NCI-H2227 treated with DMSO at 0.1 percent for 48 hours (cell line): ENCODE results near the gene MCRIP2.

Source experiments
- DNase-seq: peaks from one replicate; lab custom pipeline; 2025; lab: John Stamatoyannopoulos, UW

Gene MCRIP2

DNA sequence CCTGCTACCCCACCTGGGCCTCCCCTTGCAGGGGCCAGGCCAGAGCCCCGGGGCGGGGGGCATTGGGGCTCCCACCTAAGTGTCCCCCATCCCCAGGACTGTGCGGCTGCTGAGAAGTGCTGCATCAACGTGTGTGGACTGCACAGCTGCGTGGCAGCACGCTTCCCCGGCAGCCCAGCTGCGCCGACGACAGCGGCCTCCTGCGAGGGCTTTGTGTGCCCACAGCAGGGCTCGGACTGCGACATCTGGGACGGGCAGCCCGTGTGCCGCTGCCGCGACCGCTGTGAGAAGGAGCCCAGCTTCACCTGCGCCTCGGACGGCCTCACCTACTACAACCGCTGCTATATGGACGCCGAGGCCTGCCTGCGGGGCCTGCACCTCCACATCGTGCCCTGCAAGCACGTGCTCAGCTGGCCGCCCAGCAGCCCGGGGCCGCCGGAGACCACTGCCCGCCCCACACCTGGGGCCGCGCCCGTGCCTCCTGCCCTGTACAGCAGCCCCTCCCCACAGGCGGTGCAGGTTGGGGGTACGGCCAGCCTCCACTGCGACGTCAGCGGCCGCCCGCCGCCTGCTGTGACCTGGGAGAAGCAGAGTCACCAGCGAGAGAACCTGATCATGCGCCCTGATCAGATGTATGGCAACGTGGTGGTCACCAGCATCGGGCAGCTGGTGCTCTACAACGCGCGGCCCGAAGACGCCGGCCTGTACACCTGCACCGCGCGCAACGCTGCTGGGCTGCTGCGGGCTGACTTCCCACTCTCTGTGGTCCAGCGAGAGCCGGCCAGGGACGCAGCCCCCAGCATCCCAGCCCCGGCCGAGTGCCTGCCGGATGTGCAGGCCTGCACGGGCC is 8.9 kb upstream of the MCRIP2 start:
- no peak for DNase-seq

DNA sequence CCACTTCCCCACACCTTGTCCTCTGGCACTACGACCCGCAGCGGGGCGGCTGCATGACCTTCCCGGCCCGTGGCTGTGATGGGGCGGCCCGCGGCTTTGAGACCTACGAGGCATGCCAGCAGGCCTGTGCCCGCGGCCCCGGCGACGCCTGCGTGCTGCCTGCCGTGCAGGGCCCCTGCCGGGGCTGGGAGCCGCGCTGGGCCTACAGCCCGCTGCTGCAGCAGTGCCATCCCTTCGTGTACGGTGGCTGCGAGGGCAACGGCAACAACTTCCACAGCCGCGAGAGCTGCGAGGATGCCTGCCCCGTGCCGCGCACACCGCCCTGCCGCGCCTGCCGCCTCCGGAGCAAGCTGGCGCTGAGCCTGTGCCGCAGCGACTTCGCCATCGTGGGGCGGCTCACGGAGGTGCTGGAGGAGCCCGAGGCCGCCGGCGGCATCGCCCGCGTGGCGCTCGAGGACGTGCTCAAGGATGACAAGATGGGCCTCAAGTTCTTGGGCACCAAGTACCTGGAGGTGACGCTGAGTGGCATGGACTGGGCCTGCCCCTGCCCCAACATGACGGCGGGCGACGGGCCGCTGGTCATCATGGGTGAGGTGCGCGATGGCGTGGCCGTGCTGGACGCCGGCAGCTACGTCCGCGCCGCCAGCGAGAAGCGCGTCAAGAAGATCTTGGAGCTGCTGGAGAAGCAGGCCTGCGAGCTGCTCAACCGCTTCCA is 8.1 kb upstream of the MCRIP2 start:
- no peak for DNase-seq

DNA sequence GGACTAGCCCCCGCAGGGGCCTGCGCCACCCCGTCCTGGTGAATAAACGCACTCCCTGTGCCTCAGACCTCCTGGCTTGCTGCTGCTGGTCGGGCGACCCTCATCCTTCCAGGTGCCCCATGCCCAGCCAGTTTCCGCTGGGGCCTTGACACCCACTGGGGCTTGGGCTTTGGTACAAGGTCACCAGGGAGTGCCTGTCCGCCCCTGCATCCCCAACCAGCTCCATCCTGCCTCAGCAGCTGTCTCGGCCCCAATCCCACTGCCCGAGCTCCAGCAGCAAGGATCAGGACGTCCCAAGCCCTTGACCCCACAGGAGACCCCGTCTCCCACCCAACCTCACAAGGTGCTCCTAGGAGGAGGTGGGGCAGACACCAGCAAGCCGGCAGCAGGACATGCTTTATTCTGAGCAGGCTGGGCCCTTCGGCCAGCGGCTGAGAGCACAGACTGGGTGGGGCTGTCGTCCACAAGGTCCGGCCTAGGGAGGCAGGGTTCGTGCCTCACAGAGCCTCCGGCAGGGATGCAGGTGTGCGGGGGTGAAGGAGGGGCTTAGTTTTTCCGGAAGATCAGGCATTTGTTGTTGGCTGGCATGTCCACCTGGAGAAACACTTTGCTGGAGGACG is 7.5 kb upstream of the MCRIP2 start:
- DNase-seq: no peak

DNA sequence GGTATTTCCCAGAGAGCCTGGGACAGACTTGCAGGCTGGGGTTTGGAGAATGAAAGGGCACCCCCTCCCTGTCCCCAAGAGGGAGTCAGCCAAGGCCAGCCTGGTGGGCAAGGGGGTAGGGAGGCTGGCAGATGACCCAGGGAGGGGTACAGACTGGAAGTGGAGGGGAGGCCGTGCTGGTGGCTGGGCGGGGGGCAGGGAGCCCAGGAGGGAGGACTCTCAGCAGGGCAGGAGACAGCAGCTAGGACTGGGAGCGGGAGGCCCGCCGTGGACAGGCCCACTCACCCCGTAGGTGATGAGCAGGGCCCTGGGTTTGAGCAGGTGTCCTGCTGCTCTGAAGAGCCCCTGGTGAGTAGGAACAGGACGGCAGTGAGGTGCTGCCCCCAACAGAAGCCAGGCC is 6.6 kb upstream of the MCRIP2 start:
- DNase-seq: no peak

DNA sequence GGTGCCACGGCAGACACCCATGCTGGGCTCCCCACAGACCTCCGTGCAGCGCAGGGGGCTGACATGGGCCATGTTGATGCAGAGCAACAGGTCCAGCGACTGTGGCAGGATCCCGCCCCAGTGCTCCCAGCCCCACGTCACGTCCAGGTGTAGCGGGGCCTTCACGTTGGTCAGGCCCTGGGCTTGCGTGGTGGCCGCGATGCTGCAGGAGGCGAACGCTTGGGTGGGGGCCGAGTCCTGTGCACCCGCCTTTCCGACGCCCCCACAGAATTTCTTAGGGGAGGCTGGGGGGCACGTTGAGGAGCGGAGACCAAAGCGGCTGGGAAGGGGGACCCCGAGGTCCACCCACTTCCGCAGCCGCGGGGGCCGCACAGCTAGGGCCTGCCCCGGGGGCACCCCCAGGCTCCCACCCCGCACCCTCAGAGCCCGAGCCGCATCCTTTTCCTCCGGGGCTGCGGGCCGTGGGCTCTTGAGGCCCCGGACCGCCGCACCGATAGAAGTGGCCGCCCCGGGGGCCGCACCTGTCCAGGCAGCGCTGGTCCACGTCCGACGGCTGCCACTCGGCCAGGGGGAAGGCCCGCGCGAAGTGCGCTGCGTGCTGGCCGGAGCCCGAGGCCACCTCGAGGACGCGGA is 5.9 kb upstream of the MCRIP2 start:
- no peak for DNase-seq

DNA sequence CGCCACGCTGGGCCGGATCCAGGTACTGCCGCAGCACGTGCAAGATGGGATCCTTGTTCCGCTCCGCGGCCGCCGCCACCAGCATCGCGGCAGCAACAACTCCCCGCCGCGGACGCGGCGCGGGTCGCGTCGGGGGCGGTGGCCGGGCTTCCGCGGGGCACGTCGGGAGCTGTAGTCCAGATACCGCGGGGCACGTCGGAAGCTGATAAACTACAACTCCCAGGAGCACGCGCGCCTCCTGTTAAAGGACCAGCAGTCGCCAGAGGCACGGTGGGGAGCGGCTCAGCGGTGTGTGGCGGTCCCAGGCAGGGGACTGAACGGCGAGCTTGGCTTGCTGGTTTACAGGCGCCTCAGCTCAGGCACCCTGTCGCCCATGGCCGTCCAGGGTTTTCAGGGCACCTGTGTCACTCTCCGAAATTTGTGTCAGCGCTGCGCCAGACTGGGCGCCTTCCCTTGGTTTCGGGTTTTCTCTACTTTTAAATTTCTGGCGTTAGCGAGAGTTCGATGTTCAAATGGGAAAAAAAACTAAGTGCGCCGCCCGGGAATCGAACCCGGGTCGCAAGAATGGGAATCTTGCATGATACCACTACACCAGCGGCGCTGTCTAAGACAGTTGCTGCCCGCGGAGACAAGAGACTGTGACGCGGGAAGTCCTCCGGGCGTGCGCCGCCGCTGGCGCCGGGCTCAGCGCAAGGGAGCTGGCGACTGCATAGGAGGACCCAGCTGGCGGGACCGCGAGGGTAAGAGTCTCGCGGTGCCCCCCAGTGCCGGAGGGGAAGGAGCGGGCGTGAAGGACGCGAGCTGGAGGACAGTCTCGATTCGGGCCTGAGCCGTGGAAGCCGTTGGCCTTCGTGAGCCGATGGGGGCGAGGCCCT is 5.2 kb upstream of the MCRIP2 start, which contains the start of gene METTL26:
Gene METTL26, minus strand, starts transcription at position 100 of the 875 bp plus-strand sequence. Its CDS starts 15 bp downstream, at position 85.
- peak; percentile 91 for DNase-seq

DNA sequence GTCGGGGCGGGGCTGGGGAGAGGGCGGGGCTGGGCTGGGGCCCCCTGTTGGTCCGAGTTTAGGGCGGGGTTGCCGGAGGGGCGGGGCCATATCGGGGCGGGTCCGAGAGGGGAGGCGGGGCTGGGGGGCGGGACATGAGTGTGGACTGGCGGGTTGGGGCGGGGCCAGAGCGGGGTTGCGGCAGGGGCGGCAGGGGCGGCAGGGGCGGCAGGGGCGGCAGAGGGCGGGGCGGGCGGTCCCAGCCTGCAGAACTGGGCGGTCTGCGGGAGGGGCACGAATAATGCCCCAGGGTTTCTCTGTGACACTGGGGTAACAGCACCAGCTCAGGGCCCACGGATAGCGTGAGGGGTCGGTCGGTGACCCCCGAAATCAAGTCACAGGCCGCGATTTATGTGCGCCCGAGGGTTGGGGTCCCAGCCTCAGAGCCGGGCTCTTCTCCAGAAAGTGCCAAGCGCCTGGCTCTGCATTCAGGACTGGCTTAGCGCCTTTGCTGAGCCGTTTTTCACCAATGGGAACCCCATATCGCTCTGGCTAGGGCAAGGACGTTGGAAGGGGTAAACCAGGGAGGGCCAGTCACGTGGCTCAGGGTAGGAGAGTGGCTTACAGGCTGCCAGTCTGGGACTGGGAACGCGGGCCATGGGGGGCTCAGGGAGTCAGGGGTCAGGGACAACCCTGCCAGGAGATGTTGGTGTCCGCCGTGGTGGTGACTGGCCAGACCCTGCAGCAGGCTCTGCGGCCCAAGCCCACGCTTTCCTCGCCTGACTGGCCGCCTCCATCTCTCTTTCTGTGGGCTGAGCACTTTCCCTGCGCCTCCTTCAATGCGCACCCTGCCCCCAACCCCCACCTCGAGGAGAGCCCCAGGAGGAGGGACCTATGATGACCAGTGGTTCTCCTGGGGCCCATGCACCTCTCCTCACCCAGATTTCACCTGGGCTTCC is 4.3 kb upstream of the MCRIP2 start:
- peak; percentile 88 for DNase-seq

DNA sequence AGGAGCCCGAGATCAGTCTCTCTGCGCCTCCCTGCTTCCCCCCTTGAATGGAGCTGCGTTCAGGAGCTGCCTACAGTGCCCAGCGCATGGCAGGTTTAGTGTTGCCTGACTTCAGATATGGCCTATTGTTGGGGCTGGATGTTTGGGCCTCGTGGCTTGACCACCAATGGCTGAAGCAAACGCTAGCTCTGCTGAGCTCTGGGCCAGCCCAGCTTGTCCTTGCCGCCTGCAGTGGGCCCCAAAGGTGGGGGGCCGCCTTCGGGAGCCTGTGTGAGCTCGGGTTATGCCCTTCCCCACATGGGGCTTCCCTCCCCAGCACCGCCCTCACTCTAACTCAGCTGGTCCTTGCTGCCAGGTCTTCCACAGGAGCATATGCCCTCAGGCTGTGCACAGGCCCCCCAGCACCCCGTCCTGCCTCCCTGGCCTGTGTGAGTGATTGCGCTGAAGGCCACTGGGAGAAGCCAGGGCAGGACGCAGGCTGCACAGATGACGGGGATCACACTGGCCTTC is 3.5 kb upstream of the MCRIP2 start:
- no peak for DNase-seq

DNA sequence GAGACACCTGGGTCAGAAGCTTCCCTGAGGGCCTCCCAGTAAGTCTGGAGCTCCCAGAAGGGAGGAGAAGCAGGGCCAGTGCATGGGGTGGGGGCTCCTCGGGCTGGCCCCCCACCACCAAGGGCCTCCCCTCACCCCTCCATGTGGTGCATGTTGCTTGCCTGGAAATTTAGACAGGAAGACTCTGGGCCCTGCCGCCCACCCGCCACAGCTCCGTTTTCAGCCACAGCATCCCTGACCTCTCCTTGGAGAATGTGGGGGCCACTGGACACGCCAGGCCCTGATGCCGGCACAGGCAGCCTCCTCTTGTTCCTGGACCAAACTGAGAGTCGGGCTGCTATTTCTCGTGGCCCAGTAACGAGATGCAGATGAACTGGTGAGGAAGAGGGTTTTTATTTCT is 2.8 kb upstream of the MCRIP2 start:
- no peak for DNase-seq

DNA sequence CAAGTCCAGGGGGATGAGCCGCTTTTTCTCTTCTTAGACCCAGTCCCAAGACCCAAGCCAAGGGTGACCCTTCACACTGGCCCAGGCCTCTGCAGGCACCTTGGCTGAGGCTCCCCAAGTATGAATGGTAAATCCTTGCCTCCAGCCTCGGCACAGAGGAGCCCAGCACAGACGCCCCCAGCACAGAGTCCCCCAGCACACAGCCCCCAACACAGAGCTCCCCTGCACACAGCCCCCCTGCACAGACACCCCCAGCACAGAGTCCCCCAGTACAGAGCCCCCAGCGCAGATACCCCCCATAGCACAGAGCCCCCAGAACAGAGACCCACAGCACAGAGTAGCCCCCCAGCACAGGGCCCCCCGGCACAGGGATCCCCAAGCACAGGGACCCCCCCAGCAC is 1.0 kb upstream of the MCRIP2 start:
- DNase-seq: no peak

DNA sequence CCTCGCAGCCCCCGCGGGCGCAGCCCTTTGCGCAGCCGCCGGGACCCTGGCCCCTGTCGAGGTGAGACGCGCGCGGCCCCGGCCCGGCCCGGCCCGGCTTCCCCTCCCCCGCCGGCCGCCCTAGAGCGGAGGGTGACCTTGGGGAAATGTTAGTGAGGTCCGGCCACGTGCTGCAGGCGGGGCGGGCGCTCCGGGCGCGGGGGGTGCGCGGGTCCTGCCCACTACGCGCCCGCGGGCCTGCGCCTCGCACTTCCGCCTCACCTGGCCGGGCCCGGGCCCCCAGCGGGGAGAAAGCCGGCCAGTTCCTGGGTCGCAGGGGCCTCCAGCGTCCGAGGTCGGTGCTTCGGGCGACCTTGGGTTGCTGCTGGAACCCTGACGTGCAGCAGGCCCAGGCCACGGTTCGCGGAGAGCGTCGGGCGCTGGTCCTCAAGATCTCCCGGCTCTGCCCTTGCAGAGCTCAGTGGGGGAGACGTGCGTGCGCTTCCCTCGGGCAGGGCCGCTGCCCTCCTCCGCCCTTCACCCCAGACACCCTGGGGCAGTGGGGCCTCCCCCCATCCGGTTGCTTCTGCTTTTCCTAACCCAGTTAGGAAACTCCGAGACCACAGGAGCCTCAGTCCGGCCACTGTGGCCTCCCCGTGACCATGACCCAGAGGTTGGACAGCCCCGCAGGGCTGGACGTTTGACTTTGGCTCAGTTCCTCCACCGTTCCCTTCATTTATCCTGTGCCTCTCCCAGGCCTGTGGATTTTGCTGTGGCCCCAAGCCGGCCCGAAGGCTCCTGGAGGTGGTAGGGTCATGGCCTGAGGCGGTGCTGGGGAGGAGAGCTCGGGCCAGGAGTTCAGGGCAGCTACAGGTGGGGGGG is 791 bp downstream of the MCRIP2 start:
- no peak for DNase-seq

DNA sequence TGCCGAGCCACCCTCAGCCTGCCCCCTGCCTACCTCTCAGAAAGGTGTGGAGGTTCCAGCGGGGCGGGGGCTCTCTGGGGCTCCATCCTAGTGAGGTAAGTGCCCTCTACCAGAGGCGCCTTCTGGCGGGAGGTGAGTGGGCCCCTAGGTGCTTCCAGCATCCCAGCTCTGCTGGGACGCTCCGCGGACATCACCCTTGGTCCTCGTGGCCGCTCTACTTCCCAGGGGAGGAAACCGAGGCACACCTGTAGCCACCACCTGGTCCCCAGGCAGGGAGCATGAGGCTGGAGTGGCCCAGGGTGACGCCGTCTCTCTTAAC is 1.4 kb downstream of the MCRIP2 start:
- no peak for DNase-seq

DNA sequence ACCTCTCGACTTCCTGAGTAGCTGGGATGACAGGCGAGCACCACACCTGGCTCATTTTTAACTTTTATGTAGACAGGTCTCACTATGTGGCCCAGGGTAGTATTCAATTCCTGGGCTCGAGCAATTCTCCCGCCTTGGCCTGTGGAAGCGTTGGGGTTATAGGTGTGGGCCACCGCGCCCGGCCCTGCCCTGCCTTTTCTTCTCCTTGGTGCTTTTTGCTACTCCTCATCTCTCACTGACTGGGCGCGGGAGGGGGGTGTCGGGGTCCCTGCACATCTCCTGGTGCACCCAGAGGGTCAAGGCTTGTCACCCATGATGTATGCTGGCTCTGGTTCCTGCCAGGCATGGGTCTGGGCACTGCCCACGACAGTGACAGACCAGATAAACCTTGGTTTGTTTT is 2.9 kb downstream of the MCRIP2 start:
- DNase-seq: no peak

DNA sequence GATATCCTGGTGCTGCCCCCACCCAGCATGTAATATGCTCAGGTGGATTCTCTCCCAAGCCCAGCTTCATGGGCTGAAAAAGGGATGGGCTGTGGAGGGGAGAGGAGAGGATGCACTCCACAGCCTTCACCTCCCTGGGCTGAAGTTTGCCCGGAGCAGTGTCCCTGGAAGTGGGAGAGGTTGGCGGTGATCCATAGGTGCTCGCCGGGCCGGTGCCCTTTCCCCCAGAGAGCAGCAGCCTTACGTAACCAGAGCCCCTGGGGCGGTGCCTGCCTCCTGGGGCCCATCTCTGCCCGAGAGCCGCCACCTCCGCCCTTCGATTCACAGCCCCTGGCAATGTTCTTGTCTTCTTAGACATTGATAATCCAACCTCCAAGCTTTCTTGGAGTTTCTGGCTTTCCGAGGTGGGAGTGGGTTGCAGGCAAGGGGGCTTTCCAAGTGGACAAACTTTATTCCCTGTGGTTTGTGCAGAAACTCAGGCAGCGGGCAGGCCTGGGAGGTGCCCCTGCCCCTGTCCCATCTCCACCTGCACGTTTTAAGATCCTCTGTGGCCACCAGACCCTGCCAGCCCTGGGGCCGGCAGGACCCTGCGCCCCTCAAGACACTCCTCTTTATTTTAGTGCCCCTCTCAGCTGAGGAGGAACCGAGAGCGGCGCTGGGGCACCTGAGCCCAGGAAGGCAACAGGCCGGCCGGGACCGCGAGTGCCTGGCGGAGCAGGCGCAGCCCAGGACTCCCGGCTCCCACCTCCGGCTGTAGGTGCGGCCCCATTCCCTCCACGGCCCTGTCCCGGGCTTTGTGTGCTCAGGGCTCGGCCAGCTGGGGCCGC is 4.4 kb downstream of the MCRIP2 start:
- no peak for DNase-seq

DNA sequence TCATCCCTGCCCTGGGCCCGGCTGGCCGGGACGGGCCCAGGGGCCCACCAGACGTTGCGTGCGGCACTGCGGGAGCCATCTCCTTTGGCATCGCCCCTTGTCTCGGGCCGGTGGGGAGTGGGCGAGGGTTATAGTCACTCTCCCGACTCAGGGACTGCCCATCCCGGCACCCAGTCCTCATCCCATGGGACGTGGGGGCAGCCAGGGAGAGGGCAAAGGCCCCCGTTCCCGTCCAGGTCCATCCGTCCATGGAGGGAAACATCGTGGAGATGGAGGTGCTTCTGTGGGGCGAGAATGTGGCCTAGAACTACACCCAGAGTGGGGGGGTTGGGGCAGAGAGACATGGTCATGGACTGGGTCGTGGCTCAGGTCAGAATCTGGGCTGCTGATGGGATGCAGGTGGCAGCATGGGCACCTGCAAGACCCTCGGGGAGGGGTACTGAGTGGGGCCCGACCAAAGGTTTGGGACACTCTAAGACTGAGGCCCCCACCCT is 5.1 kb downstream of the MCRIP2 start:
- DNase-seq: no peak

DNA sequence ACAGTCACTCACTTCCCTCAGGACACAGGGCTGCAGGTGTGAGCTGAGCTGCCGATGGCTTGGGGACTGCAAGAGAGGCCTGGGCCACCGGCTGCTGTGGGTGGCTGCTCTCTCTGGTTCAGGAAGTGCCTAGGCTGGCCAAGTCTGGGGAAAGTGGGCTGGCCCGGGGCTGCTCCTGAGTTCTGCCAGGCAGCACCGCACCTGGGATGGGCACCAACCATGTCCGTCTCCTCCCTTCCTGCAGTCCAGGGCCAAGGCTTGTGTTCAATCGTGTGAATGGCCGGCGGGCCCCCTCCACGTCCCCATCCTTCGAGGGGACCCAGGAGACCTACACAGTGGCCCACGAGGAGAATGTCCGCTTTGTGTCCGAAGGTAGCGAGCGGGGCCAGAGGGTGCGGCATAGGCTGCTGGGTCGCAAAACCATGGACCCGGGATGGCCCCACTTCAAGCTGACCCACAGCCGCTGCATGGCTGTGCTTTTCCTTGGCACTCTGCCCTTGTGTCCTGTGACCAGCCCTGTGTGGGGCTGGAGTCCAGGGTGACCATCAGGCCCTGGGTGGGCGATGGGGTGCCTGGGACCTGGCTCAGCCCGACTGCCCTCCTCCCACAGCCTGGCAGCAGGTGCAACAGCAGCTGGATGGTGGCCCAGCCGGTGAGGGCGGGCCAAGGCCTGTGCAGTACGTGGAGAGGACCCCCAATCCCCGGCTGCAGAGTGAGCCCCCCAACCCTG is 5.7 kb downstream of the MCRIP2 start:
- no peak for DNase-seq

DNA sequence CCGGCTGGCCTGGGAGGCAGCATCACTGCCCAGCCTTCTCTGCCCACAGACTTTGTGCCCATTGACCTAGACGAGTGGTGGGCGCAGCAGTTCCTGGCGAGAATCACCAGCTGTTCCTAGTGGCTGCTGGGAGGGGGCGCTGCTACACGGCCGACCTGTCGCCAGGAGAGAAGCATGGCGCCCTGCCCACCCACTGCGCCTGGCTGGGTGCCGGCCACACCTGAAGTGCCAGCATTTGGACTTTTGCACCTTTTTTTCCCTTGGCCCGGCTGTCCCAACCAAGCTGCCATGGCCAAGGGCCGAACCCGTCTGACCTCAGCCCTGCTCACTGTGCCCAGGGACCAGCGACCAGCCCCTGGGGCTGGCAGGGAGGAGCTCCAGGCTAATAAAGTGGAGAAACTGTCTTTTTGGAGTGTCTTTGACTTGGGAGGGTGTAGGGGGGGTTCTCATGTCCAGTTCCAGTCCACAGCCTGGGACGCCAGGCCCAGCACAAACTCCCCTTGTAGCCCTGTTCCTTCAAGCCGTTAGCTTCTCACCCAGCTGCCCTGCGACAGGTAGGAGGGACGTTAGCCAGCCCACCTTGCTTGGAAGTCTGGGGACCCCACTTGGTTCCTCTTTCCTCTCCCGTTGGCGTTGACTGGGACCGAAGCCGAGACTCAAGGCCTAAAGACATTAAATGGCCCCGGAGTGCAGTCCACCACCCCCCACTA is 6.6 kb downstream of the MCRIP2 start:
- peak; percentile 7 for DNase-seq
